ENCODE results near the gene HOXD13.

HOXD13 gene

DNA sequence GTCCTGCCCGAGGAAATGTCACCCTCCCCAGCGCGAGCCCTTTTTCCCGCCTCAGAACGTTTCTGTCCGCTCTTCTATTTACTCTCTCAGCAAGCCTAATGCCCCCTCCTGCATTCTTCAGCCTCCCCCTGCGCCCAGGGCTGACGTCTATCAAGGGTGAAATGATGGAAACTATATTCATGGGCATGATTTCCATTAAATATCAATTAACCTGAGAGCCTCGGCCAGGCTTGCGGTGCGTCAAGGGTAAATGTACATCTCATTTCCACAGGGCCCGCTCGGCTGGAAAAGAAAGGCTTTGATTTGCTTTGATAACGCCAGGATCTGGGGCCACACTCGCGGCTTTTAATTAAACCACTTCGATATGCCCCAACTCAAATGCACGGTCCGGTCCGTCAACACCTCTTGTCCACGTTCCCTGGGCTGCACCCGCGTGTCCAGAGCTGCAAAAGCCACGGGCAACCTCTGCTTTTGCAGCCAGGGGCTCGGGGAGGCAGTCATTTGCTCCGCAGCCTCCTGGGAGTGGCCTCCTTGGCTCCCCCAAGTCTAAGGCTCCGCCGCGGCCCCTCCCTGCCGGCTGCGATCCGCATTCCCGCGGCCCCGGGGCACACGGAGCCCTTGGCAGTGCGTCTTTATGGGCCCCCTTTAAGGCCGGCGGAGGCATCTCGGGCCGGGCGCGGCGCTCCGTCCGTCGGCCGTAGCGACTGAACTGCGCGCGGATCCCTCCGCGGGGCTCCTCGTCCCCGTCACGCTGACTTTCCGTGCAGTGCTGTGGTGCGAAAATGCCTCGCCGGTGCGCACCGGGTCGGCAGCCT is 36.7 kb downstream of the HOXD13 start, which contains the start of gene HOXD8 (continued):
- TF ChIP-seq PATZ1 (tag by site-specific recombination; IDR thresholded peaks at IDR 0.05) (peak; percentile 90), ZSCAN30 (tag by site-specific recombination; IDR thresholded peaks at IDR 0.05) (peak; percentile 90), KLF8 (tag by site-specific recombination; IDR thresholded peaks at IDR 0.05) (peak; percentile 62; the same call in 1 of the 2 replicates), ZNF394 (tag by site-specific recombination; IDR thresholded peaks at IDR 0.05; ENCODE audit: borderline replicate concordance) (no peak; the same call in 1 of the 2 replicates), ZNF221 (tag by site-specific recombination; IDR thresholded peaks at IDR 0.05; ENCODE audit: borderline replicate concordance) (peak; percentile 84; the same call in 1 of the 2 replicates), ZNF610 (tag by site-specific recombination; IDR thresholded peaks at IDR 0.05; ENCODE audit: borderline replicate concordance) (peak; percentile 51; the same call in 1 of the 2 replicates), WT1 (tag by site-specific recombination; IDR thresholded peaks at IDR 0.05) (peak; percentile 57; the same call in 1 of the 2 replicates), GLIS1 (tag by site-specific recombination; IDR thresholded peaks at IDR 0.05) (peak; percentile 71), MZF1 (tag by site-specific recombination; IDR thresholded peaks at IDR 0.05; ENCODE audit: borderline replicate concordance) (no peak), ZBTB8A (tag by site-specific recombination; IDR thresholded peaks at IDR 0.05) (peak; percentile 95), ZNF600 (tag by site-specific recombination; IDR thresholded peaks at IDR 0.05) (peak; percentile 32; the same call in 1 of the 2 replicates), SALL2 (tag by site-specific recombination; IDR thresholded peaks at IDR 0.05; ENCODE audit: borderline replicate concordance) (no peak), GLIS2 (tag by site-specific recombination; IDR thresholded peaks at IDR 0.05) (peak; percentile 72), ZNF701 (tag by site-specific recombination; IDR thresholded peaks at IDR 0.05) (no peak), ZNF629 (tag by site-specific recombination; IDR thresholded peaks at IDR 0.05) (peak; percentile 41), ZNF24 (tag by site-specific recombination; IDR thresholded peaks at IDR 0.05) (peak; percentile 65; the same call in 1 of the 2 replicates), ZNF549 (tag by site-specific recombination; IDR thresholded peaks at IDR 0.05) (no peak), ZNF768 (tag by site-specific recombination; IDR thresholded peaks at IDR 0.05) (0 out of 2 replicates have a peak, but pooled peaks have one; percentile 14), ZFHX2 (tag by site-specific recombination; conservative IDR thresholded peaks at IDR 0.05) (peak; percentile 38), MYNN (tag by site-specific recombination; IDR thresholded peaks at IDR 0.05; ENCODE audit: borderline replicate concordance) (0 out of 2 replicates have a peak, but pooled peaks have one; percentile 24), GLI4 (tag by site-specific recombination; IDR thresholded peaks at IDR 0.05) (peak; percentile 58; the same call in 1 of the 2 replicates), TSHZ1 (tag by site-specific recombination; IDR thresholded peaks at IDR 0.05; ENCODE audit: borderline replicate concordance) (peak; percentile 58; the same call in 1 of the 2 replicates), YY1 (tag by site-specific recombination; IDR thresholded peaks at IDR 0.05) (peak; percentile 61), ZNF184 (tag by site-specific recombination; IDR thresholded peaks at IDR 0.05) (no peak), KLF16 (tag by site-specific recombination; IDR thresholded peaks at IDR 0.05) (peak; percentile 87), ZNF645 (tag by site-specific recombination; IDR thresholded peaks at IDR 0.05) (no peak), ZNF426 (tag by site-specific recombination; IDR thresholded peaks at IDR 0.05) (no peak)
- TF ChIP-seq, protein P1, sequence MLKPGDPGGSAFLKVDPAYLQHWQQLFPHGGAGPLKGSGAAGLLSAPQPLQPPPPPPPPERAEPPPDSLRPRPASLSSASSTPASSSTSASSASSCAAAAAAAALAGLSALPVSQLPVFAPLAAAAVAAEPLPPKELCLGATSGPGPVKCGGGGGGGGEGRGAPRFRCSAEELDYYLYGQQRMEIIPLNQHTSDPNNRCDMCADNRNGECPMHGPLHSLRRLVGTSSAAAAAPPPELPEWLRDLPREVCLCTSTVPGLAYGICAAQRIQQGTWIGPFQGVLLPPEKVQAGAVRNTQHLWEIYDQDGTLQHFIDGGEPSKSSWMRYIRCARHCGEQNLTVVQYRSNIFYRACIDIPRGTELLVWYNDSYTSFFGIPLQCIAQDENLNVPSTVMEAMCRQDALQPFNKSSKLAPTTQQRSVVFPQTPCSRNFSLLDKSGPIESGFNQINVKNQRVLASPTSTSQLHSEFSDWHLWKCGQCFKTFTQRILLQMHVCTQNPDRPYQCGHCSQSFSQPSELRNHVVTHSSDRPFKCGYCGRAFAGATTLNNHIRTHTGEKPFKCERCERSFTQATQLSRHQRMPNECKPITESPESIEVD (tag by site-specific recombination; IDR thresholded peaks at IDR 0.05), result no peak
- TF ChIP-seq, protein P2, sequence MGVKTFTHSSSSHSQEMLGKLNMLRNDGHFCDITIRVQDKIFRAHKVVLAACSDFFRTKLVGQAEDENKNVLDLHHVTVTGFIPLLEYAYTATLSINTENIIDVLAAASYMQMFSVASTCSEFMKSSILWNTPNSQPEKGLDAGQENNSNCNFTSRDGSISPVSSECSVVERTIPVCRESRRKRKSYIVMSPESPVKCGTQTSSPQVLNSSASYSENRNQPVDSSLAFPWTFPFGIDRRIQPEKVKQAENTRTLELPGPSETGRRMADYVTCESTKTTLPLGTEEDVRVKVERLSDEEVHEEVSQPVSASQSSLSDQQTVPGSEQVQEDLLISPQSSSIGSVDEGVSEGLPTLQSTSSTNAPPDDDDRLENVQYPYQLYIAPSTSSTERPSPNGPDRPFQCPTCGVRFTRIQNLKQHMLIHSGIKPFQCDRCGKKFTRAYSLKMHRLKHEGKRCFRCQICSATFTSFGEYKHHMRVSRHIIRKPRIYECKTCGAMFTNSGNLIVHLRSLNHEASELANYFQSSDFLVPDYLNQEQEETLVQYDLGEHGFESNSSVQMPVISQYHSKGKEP (tag by site-specific recombination; IDR thresholded peaks at IDR 0.05), result peak; percentile 42; the same call in 1 of the 2 replicates
